ENCODE data around the gene NR1H2. TPM values are rescaled to one million over a fixed set of nuclear protein-coding genes. Genes with fewer than 3 reads are reported as not detected.
A peak's percentile ranks its signal among the peaks of the same experiment; 100 is the strongest.

NR1H2 gene
- total RNA-seq, 1 donor: 125 TPM

DNA sequence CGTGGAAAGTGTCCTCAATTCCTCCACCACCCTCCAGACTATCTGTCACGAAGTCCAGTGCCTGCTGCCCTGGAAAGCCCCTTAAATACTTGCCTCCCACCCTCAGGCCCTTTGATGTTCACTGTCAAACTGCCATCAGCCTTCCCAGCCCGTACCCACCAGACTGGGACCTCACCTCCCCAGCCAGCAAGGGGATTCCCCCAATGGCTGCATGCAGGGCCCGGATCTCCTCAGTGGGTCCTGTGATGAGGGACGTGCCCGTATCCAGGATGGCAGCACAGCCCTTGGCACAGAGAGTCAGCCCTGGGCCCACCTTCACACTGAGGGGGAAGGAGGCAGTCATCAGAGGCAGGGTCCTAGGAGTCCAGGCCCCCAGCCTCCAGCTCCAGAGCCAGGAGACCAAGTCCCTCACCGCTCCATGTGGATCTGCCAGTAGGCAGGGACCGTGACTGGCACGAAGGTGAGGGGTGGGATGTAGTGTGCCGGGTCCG is 16.9 kb upstream of the NR1H2 start:
- Histone ChIP-seq H3K4me3 (ENCODE audit: low read length) (no peak overlapping the region), H3K9me3 (ENCODE audit: low read depth, low read length) (no peaks in the 10 kb centered on the region), H3K4me1 (ENCODE audit: insufficient read depth, low read length) (peaks cover 21% of the 10 kb centered on the region), H3K27me3 (ENCODE audit: insufficient read depth, low read length) (no peaks in the 10 kb centered on the region)

DNA sequence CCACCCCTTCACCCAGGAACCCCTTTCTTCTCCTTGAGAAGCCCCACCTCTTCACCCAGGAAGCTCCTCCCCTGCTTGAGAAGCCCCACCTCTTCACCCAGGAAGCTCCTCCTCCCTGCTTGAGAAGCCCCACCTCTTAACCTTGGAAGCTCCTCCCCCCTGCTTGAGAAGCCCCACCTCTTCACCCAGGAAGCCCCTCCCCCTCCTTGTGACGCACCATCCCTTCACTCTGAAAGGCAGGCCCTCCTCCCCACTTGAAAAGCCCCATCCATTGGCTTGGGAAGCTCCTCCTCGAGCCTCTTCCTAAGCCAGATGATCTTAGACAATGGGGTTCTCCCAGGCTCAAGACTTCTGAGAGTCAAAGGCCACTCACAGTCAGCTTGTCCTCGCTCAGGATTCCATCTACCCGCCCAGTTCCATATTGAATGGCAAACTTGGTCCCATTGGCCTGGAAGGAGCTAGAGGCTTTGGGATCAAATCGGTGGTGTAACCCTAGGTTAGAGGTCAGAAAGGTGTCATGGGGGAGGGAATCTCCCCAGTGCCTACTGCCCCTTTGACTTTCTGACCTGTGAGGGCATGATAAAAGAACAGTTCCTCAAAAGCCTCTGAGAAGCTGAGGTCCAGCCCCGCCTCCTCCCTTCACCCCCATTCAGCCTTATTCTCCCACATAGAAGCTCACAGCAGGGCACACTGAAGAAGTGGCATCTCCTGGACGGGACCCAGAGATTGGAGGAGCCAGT is 14.8 kb upstream of the NR1H2 start:
- H3K4me1 ChIP-seq (ENCODE audit: insufficient read depth, low read length): peaks cover 29% of the 10 kb centered on the region
- no peaks in the 10 kb centered on the region for H3K27me3 ChIP-seq (ENCODE audit: insufficient read depth, low read length)
- H3K9me3 ChIP-seq (ENCODE audit: low read depth, low read length): no peaks in the 10 kb centered on the region
- H3K4me3 ChIP-seq (ENCODE audit: low read length): no peak overlapping the region

DNA sequence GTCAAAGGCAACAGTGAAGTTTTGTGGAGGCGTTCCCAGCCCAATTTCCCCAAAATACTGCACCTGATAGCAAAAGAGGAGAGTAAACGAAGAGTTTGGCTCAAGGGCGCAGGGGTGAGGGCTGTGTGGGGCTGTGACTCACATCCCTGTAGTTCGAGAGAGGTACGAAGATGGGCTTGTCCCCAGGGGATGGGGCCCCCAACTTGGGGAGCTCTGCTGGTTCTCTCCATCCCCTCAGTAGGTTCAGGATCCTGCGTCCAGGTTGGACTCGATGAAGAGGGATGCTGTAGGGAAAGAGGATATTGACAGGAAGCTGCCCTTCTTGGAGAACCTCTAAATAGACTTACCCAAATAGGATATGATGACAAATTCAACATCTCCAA is 14.2 kb upstream of the NR1H2 start:
- H3K4me1 ChIP-seq (ENCODE audit: insufficient read depth, low read length): peaks cover 29% of the 10 kb centered on the region

DNA sequence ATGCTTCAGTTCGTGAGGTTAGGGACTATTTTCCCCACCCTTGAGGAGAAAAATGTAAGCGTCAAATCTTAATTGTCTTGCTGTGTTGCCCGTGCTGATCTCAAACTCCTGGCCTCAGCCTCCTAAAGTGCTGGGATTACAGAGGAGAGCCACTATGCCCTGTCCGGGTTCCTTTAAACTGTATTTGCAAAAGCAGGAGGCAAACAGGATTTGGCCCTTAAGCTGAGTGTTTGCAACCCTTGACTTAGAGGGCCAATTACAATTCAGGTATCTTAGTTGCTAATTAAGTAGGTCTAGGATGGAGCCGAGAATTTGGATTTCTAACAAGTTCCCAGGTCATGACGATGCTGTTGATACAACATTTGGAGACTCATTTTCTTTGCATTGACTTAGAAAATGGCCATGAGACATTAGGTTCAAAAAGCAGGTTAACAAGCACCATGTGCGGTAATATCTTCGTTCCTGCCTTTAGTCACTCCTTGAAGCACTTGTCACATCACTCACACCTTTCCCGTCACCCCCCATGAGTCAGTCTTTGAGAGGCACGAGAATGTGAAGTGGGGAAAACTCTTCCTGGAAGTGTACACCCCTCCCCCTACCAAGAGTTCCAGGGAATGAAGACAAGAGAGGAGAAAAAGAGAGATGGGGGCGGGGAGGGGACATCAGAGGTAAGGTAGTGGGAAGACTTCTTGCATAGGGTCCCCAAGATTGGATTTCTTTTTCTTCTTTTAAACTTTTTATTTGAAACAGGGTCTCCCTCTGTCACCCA is 13.4 kb upstream of the NR1H2 start:
- Histone ChIP-seq H3K4me1 (ENCODE audit: insufficient read depth, low read length) (peaks cover 21% of the 10 kb centered on the region), H3K9me3 (ENCODE audit: low read depth, low read length) (no peaks in the 10 kb centered on the region), H3K4me3 (ENCODE audit: low read length) (no peak overlapping the region), H3K27me3 (ENCODE audit: insufficient read depth, low read length) (no peaks in the 10 kb centered on the region)

More for the DNA sequence above, 14.2 kb upstream of the NR1H2 start:
- Histone ChIP-seq H3K27me3 (ENCODE audit: insufficient read depth, low read length) (no peaks in the 10 kb centered on the region), H3K9me3 (ENCODE audit: low read depth, low read length) (no peaks in the 10 kb centered on the region), H3K4me3 (ENCODE audit: low read length) (no peak overlapping the region)

DNA sequence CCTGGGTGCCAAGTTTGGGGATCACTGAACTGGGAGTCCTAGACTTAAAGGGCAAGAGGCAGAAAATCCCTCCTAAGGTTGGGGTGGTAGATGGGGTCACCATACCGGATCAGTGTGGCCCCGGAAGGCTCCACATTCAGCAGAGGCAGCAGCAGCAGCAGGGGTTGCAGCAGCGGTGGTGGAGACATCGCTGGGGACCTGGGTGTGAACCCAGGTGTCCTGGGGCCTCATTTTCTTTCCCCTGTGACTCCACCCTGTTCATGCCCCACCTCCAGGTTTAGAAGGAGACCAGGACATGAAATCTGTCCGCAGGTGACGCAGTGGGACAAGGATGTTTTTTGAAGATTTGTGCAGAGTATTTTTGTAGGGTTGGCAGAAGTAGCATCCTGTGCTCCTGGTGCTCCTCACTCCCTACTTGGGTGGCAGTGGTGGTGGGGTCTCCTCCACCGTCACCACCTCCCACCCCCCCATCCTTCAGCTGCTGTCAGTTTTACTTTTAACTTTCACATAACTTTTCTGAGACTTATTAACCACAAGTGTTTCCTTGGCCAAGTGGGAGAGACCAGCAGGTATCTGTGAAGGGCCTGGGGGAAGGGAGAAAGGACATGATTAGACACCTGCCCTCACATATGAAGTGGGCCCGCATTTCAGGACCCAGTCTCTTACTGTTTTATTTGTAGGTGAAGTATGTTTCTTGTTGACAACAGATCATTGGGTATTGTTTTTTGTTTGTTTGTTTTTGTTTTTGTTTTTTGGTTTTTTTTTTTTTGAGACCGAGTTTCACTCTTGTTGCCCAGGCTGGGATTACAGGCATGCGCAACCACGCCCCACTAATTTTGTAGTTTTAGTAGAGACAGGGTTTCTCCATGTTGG is 10.6 kb upstream of the NR1H2 start, which contains the start of gene NAPSA:
TSS of gene NAPSA (minus strand) at position 206 of the 873 bp plus-strand sequence. CDS start at position 188, 18 bp downstream.
- peaks cover 27% of the 10 kb centered on the region for H3K4me1 ChIP-seq (ENCODE audit: insufficient read depth, low read length)
- no peaks in the 10 kb centered on the region for H3K27me3 ChIP-seq (ENCODE audit: insufficient read depth, low read length)
- H3K9me3 ChIP-seq (ENCODE audit: low read depth, low read length): no peaks in the 10 kb centered on the region
- no peak within 1 kb of the TSS for H3K4me3 ChIP-seq (ENCODE audit: low read length)

DNA sequence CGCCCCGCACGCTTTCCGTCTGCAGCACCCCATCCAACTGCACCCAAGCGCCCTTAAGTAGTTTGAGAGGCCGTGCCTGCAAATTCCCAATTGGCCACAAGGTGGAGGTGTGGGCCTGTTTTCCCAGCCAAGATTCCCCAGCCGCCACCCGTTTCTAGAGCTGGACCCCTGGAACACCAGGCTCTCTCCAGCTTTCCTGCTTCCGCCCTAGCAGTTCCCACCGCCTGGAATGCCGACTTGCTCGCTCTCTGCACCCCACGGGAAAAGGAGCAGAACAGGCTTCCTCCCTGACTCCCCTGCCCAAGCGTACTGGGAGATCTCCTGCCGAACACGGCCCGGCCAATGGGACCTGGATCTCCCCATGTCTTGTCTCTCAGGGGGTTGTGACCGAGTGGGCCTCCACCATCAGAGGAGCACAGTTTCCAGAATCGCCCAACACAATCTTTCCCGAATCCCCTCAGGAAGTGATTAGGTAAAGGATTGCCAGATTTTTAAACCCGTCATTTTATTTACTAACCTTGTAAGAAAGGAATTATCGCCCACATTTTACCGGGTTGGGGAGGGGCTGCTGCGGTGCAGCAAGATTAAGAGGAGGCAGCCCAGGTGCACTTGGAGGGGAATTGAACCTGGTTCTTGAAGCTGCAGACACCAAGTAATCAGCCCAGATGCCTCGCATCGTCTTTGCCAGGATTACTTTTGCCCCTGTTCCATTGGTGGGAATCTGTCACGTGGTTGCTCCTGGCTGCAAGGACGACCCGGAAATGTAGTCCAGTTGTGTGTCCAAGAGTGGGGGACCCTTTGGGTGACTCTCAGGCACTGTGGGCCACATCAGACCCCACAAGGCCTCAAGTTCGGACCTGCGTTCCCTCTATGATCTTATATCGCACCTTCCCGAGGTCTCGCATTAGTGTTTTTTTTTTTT is 7.3 kb upstream of the NR1H2 start:
- H3K4me3 ChIP-seq (ENCODE audit: low read length): peak overlapping the region; percentile 62
- no peaks in the 10 kb centered on the region for H3K27me3 ChIP-seq (ENCODE audit: insufficient read depth, low read length)
- no peaks in the 10 kb centered on the region for H3K9me3 ChIP-seq (ENCODE audit: low read depth, low read length)
- peaks cover 32% of the 10 kb centered on the region for H3K4me1 ChIP-seq (ENCODE audit: insufficient read depth, low read length)

DNA sequence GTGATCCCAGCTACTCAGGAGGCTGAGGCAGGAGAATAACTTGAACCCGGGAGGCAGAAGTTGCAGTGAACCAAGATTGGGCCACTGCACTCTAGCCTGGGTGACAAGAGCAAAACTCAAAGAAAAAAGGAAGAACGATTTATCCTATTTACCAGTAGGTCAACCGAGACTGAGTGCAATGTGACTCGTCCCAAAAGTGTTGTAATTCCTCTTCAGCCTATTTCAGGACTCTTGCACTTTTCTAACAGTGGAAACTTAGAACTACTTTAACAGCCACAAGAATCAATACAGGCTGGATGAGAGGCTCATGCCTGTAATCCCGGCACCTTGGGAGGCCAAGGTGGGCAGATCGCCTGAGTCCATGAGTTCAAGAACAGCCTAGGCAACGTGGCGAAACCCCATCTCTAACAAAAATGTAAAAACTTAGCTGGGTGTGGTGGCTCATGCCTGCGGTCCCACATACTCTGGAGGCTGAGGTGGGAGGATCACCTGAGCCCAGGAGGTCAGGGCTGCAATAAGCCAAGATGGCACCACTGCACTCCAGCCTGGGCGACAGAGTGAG is 4.3 kb upstream of the NR1H2 start:
- Histone ChIP-seq H3K4me3 (ENCODE audit: low read length) (no peak overlapping the region), H3K9me3 (ENCODE audit: low read depth, low read length) (no peaks in the 10 kb centered on the region), H3K27me3 (ENCODE audit: insufficient read depth, low read length) (no peaks in the 10 kb centered on the region), H3K4me1 (ENCODE audit: insufficient read depth, low read length) (peaks cover 28% of the 10 kb centered on the region)

DNA sequence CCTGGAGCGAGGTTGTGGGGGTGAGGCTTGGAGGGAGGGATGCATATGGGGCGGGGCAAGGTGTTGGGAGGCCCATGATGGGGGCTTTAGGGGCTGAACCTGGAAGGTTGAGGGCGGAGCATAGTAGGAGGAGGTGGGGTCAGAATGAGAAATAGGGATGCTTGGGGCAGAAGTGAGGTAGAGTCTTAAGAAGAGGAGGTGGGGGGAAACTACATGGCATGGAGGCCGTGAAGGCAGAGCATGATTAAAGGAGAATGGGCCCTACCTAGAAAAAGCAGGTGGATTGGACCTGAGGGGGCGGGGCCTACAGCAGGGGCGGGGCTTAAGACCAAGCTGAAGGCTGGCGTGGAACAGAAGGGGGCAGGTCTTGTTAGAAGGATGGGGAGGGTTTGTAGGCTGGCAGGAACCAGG is 799 bp downstream of the NR1H2 start:
- peaks cover 16% of the 10 kb centered on the region for H3K4me1 ChIP-seq (ENCODE audit: insufficient read depth, low read length)
- H3K9me3 ChIP-seq (ENCODE audit: low read depth, low read length): no peaks in the 10 kb centered on the region
- no peaks in the 10 kb centered on the region for H3K27me3 ChIP-seq (ENCODE audit: insufficient read depth, low read length)
- no peak overlapping the region for H3K4me3 ChIP-seq (ENCODE audit: low read length)

DNA sequence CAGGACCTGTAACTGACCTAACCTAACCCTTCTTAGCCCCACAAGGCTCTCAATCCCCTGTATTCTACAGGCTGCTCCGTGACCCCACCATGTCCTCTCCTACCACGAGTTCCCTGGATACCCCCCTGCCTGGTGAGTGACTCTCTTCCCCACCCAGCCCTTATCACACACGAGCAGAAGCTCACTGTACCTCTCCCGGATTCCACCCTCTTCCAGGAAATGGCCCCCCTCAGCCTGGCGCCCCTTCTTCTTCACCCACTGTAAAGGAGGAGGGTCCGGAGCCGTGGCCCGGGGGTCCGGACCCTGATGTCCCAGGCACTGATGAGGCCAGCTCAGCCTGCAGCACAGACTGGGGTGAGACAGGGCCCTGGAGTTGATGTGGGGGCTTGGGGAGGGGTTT is 1.3 kb downstream of the NR1H2 start:
- H3K4me3 ChIP-seq (ENCODE audit: low read length): no peak overlapping the region
- H3K9me3 ChIP-seq (ENCODE audit: low read depth, low read length): no peaks in the 10 kb centered on the region
- no peaks in the 10 kb centered on the region for H3K27me3 ChIP-seq (ENCODE audit: insufficient read depth, low read length)
- H3K4me1 ChIP-seq (ENCODE audit: insufficient read depth, low read length): peaks cover 13% of the 10 kb centered on the region

DNA sequence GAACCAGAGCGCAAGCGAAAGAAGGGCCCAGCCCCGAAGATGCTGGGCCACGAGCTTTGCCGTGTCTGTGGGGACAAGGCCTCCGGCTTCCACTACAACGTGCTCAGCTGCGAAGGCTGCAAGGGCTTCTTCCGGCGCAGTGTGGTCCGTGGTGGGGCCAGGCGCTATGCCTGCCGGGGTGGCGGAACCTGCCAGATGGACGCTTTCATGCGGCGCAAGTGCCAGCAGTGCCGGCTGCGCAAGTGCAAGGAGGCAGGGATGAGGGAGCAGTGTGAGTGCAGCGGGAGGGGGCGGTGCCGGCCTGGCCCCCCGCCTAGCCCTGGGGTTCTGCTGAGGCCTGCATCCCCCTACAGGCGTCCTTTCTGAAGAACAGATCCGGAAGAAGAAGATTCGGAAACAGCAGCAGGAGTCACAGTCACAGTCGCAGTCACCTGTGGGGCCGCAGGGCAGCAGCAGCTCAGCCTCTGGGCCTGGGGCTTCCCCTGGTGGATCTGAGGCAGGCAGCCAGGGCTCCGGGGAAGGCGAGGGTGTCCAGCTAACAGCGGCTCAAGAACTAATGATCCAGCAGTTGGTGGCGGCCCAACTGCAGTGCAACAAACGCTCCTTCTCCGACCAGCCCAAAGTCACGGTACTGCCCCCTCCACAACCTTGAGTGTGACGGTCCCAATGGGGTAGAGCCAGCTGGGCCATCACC is 2.1 kb downstream of the NR1H2 start:
- Histone ChIP-seq H3K27me3 (ENCODE audit: insufficient read depth, low read length) (no peaks in the 10 kb centered on the region), H3K9me3 (ENCODE audit: low read depth, low read length) (no peaks in the 10 kb centered on the region), H3K4me3 (ENCODE audit: low read length) (no peak overlapping the region), H3K4me1 (ENCODE audit: insufficient read depth, low read length) (peaks cover 17% of the 10 kb centered on the region)

DNA sequence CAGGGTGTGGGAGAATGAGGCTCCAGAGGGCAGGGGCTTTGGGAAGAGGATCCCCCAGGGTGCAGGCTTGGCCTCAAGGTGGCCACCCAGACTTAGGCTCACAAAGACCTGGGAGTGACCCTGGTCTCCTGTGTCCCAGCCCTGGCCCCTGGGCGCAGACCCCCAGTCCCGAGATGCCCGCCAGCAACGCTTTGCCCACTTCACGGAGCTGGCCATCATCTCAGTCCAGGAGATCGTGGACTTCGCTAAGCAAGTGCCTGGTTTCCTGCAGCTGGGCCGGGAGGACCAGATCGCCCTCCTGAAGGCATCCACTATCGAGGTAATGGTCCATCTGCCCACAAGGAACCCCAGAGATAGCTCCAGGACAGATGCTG is 2.6 kb downstream of the NR1H2 start:
- Histone ChIP-seq H3K9me3 (ENCODE audit: low read depth, low read length) (no peaks in the 10 kb centered on the region), H3K4me3 (ENCODE audit: low read length) (no peak overlapping the region), H3K27me3 (ENCODE audit: insufficient read depth, low read length) (no peaks in the 10 kb centered on the region), H3K4me1 (ENCODE audit: insufficient read depth, low read length) (peaks cover 22% of the 10 kb centered on the region)

DNA sequence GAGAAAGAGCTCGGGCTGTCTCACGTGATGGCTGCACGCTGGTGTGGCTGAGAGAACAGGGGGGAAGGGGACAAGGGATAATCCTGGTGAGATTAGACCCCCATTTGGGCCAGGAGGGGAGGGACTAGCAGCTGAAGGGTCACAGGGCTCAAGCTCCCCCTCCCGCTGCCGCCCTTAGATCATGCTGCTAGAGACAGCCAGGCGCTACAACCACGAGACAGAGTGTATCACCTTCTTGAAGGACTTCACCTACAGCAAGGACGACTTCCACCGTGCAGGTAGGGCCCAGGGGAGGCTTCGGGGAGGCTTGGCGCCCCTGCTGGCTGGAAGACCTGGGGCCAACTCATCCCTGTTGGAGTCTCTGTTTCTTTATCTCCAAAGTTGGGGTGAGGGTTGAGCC is 3.3 kb downstream of the NR1H2 start:
- no peaks in the 10 kb centered on the region for H3K27me3 ChIP-seq (ENCODE audit: insufficient read depth, low read length)
- H3K9me3 ChIP-seq (ENCODE audit: low read depth, low read length): no peaks in the 10 kb centered on the region
- H3K4me3 ChIP-seq (ENCODE audit: low read length): no peak overlapping the region
- peaks cover 24% of the 10 kb centered on the region for H3K4me1 ChIP-seq (ENCODE audit: insufficient read depth, low read length)

DNA sequence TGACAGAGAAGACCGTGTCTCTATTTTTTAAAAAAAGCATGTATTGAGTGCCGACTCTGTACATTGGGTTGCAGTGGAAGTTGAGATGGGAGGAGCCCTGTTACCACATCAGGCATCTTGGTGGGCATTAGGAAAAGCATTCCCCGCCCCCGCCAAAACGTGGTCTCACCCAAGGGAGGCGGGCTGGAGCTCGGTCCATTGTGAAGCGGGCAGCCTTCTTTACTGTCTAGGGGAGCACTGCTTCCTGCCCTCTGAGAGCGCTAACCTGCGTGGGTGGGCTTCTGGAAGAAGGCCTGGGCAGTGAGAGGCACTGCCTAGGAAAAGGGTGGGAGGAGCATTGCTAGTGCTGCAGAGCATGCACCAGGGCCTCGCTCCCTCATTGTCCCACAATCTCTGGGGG is 3.9 kb downstream of the NR1H2 start:
- Histone ChIP-seq H3K27me3 (ENCODE audit: insufficient read depth, low read length) (no peaks in the 10 kb centered on the region), H3K4me1 (ENCODE audit: insufficient read depth, low read length) (peaks cover 30% of the 10 kb centered on the region), H3K4me3 (ENCODE audit: low read length) (no peak overlapping the region), H3K9me3 (ENCODE audit: low read depth, low read length) (no peaks in the 10 kb centered on the region)
